Activated CD4-positive, alpha-beta T cell treated with anti-CD3 and anti-CD28 coated beads, Interleukin-2, amount 10 ng/mL, durations not matched to agents 24 days and 14 days (primary cell): ENCODE measurements around the gene YPEL2. TPM values are rescaled to one million over a fixed set of nuclear protein-coding genes. Genes with fewer than 3 reads are reported as not detected.

Source experiments
- DNase-seq: peaks from one replicate; pipeline ENCODE4 v3.0.0; 2022
- H3K27ac Mint-ChIP-seq: one replicate; pipeline ENCODE4 v1.8.0; 2022; ENCODE audit warnings: mild to moderate bottlenecking, mixed read lengths
- H3K27me3 Mint-ChIP-seq: one replicate; pipeline ENCODE4 v1.8.0; 2022; ENCODE audit warnings: mixed read lengths
- H3K36me3 Mint-ChIP-seq: one replicate; pipeline ENCODE4 v1.8.0; 2022; ENCODE audit warnings: low read depth, mild to moderate bottlenecking, mixed read lengths
- H3K4me1 Mint-ChIP-seq: one replicate; pipeline ENCODE4 v1.8.0; 2021; ENCODE audit warnings: mixed read lengths
- H3K4me3 Mint-ChIP-seq: one replicate; pipeline ENCODE4 v1.8.0; 2022; ENCODE audit warnings: mild to moderate bottlenecking, moderate library complexity, mixed read lengths
- H3K9me3 Mint-ChIP-seq: one replicate; pipeline ENCODE4 v1.8.0; 2021; ENCODE audit warnings: mixed read lengths
- intact Hi-C: fragments of 100-400 bp; cut with micrococcal nuclease; formaldehyde crosslinking; loops from one replicate; pipeline ENCODE4 v1.15.1; 2023
- total RNA-seq: library from RNA; stranded (reverse); gene quantifications from 2 replicates; pipeline ENCODE4 v1.2.3, GENCODE V29; 2022

YPEL2 gene
- total RNA-seq, 1 donor from 2014 or later, result 6.2 TPM

DNA sequence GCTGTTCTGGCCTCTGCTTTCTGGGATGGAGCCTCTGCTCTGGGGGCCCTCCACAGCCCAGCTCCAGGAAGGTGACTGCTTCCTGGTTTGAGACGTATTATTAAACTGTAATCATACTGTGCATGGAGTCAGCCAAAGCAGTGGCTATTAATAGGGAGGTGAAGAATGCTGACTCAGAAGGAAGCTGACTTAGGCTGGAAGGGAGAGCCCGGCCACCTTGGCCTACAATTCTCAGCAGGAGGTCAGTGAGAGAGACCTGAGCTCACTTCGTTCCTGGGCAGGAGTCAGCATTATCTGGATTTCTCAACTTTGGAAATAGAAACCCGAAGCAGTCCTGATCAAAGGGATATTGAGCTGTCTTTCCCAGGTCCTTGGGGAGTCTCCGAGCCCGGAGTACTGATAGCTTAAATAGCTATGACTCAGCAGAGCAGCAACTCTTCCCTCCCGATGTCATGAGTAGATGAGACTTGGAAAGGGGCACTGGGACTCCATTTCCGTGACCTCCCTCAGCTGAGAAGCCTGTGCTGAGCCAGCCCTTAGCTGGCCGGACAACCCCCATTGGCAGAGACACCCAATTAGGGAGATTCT, 91.8 kb downstream of the YPEL2 start:
- Mint-ChIP-seq H3K4me3 (no peak overlapping the region), H3K27me3 (no peaks in the 10 kb centered on the region)

DNA sequence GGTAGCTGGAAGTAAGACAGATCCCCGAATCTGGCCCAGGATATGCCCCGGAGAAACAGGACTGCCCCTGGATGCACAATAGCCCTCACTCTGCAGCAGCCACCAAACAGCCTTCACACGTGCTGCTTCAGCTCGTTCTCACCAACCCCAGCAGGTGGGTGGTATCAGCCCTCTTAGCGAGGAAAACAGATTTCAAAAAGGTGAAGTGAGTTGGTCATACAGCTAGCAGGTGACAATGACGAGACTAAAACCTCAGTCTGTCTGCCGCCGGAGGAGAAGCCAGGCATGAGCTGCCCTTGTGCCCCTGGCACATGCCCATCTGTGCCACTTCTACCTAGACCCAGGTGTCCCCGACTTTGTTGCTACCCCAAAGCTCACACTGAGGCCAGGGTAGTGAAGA, 92.4 kb downstream of the YPEL2 start:
- Mint-ChIP-seq H3K36me3 (no peaks in the 10 kb centered on the region), H3K9me3 (no peaks in the 10 kb centered on the region), H3K27ac (no peak overlapping the region), H3K4me3 (no peak overlapping the region), H3K27me3 (no peaks in the 10 kb centered on the region), H3K4me1 (peaks cover 20% of the 10 kb centered on the region)
- intact Hi-C loops, result no loop called here
- no peak for DNase-seq

More for the DNA sequence above, 91.8 kb downstream of the YPEL2 start:
- Mint-ChIP-seq H3K36me3 (no peaks in the 10 kb centered on the region), H3K4me1 (peaks cover 20% of the 10 kb centered on the region), H3K9me3 (no peaks in the 10 kb centered on the region), H3K27ac (no peak overlapping the region)
- intact Hi-C loops, result no loop called here
- DNase-seq, result no peak

DNA sequence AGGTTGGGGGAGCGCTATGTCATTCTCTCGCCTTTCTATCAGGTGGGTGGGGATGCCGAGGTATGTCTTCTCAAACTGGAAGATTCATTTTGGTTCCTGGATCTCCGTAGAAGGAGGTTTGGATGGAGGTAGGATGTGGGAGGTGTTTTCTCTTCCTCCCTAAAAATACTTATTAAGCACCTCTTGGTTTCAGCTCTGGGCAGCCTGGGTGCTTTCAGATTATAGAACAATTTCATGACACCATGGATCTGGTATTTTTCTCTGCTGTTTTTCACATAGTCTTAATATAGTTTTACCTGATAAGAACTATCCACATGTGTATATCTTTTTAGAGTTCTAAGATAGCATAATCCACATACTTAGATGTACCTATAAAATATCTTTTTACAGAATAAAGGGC, 92.9 kb downstream of the YPEL2 start:
- DNase-seq, result no peak
- H3K4me3 Mint-ChIP-seq, result no peak overlapping the region
- H3K9me3 Mint-ChIP-seq, result no peaks in the 10 kb centered on the region
- H3K27ac Mint-ChIP-seq, result no peak overlapping the region
- no peaks in the 10 kb centered on the region for H3K36me3 Mint-ChIP-seq
- H3K27me3 Mint-ChIP-seq, result no peaks in the 10 kb centered on the region
- intact Hi-C loops, result no loop called here
- H3K4me1 Mint-ChIP-seq, result peaks cover 22% of the 10 kb centered on the region

DNA sequence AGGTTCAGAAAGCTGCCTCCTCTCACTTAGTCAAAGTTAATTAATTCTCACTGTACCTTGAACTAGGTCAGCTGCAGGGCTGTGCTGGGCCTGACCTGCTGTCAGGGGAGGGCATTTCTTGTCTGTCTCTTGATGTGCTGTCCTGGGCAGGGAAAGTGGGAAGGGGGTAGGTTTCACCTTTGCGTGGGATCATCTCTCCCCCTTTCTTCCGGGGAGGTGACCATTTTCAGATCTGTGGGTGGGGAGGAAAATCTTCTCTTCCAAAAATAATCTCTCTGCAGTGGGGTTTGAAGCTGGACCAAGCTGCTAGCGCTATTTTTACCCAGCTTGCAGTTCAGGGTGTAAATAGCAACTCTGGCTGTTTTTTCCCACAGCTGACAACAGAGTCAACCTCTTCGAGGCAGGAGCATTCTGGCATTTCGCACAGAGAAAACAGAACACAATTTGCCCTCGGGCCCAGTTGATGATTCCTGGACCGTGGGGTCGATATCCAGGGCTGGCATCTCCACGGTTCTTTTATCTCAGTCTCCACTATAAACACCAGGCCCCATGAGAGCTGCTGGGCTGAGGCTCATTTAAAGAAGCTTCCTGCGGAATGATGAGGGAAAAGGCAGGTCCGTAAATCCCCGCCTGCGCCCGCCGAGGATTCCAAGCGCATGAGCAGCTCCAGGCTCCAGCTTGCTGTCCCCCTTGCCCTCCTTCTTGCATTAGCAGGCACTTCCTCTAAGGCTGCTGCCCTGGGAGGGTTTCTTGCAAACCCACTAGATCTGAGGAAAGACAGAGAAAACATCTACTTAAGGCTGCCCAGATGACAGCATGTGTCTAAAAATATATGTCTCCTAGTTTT, 93.9 kb downstream of the YPEL2 start:
- no peak overlapping the region for H3K4me3 Mint-ChIP-seq
- intact Hi-C loops, result no loop called here
- peaks cover 25% of the 10 kb centered on the region for H3K4me1 Mint-ChIP-seq
- H3K27me3 Mint-ChIP-seq, result peaks cover 2% of the 10 kb centered on the region
- no peak for DNase-seq
- H3K9me3 Mint-ChIP-seq, result no peaks in the 10 kb centered on the region
- H3K36me3 Mint-ChIP-seq, result no peaks in the 10 kb centered on the region
- no peak overlapping the region for H3K27ac Mint-ChIP-seq

GRCh38 chr17:59426031-59426430, 94.6 kb downstream of the YPEL2 start:
- Mint-ChIP-seq H3K36me3 (no peaks in the 10 kb centered on the region), H3K4me3 (no peak overlapping the region), H3K4me1 (peaks cover 25% of the 10 kb centered on the region), H3K27ac (no peak overlapping the region), H3K9me3 (no peaks in the 10 kb centered on the region), H3K27me3 (peaks cover 2% of the 10 kb centered on the region)
- intact Hi-C loops, result loop anchor here (2.0 kb wide), 1 partner anchor 53 kb away; no protein-coding TSS in a partner anchor
- no peak for DNase-seq

DNA sequence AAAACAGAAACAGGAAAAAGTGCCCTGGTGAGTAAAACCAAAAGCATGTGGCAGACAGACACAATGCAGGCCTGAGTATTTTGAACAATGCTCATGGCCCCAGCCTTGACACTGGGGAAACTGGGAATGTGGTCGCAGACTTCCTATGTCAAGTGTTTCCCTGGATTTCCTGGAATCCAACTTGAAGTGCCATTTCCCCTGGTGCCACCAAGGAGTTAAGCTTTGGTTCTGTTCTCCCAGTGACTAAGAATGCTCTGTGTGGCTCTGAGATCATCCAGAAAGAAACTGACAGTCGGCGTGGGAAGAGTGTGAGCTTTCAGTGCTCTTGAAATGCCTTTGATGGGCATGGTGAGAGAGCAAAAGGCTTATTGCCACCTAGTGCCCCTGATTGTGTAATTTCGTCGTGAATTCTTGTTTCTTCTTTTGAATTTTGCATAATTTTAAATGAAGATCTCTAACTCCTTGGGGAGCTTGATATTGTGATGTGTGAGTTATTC, 96.0 kb downstream of the YPEL2 start:
- Mint-ChIP-seq H3K27me3 (peaks cover 2% of the 10 kb centered on the region), H3K4me1 (peaks cover 30% of the 10 kb centered on the region), H3K4me3 (no peak overlapping the region), H3K9me3 (peaks cover 3% of the 10 kb centered on the region), H3K27ac (peak overlapping the region; percentile 31), H3K36me3 (no peaks in the 10 kb centered on the region)
- DNase-seq, result peak; percentile 61
- intact Hi-C loops, result loop anchor here (1.0 to 2.0 kb wide), 5 partner anchors 8 to 98 kb away; no protein-coding TSS in a partner anchor

DNA sequence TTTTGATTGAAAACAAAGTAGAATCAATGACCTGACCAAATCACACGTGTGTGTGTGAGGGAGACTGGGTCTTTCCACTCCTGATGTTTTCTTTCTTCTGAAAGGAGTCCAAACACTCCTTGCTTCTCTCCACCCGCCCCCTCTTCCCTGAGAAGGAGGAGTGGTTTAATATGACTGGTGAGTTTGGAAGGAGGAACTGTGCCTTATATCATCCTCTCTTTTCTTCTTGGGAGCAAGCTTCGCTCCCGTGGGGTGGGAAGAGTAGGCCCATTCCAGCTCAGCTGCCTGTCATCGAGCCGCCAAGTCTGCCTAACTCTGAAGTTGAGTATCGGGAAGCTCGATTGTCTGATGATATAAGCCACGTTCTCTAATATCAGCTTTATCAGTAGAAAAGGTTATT, 96.5 kb downstream of the YPEL2 start:
- Mint-ChIP-seq H3K27me3 (peaks cover 2% of the 10 kb centered on the region), H3K36me3 (no peaks in the 10 kb centered on the region), H3K4me1 (peaks cover 33% of the 10 kb centered on the region), H3K9me3 (peaks cover 7% of the 10 kb centered on the region), H3K27ac (no peak overlapping the region), H3K4me3 (no peak overlapping the region)
- intact Hi-C loops, result loop anchor here (1.0 to 2.0 kb wide), 5 partner anchors 7 to 99 kb away; no protein-coding TSS in a partner anchor
- DNase-seq, result no peak

GRCh38 chr17:59428916-59429485, 97.5 kb downstream of the YPEL2 start:
- intact Hi-C loops, result no loop called here
- H3K4me1 Mint-ChIP-seq, result peaks cover 33% of the 10 kb centered on the region
- peaks cover 7% of the 10 kb centered on the region for H3K9me3 Mint-ChIP-seq
- H3K4me3 Mint-ChIP-seq, result no peak overlapping the region
- no peak for DNase-seq
- no peaks in the 10 kb centered on the region for H3K36me3 Mint-ChIP-seq
- H3K27me3 Mint-ChIP-seq, result peaks cover 2% of the 10 kb centered on the region
- no peak overlapping the region for H3K27ac Mint-ChIP-seq

DNA sequence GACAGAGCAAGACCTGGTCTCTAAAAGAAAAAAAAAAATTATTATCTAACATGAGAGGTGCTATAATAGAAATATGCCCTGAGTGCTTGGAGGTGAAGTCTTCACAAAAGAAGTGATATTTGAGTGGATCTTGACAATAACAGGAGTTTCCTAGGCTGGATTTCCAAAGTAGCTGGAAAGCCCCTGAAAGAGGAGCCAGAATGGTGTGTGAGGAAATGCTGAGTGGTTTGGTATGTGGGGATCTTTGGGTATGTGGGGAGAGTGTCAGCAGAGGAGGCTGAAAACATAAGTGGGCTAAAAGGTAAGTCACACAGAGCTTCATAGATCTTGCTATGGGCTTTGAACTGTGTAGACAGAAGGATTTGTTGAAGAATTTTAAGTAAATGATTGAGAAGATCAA, 100.1 kb downstream of the YPEL2 start:
- Mint-ChIP-seq H3K27ac (peak overlapping the region; percentile 42), H3K36me3 (no peaks in the 10 kb centered on the region), H3K4me3 (no peak overlapping the region), H3K4me1 (peaks cover 45% of the 10 kb centered on the region), H3K27me3 (peaks cover 2% of the 10 kb centered on the region), H3K9me3 (peaks cover 7% of the 10 kb centered on the region)
- DNase-seq, result no peak
- intact Hi-C loops, result no loop called here

- H3K27me3 Mint-ChIP-seq, result peaks cover 2% of the 10 kb centered on the region
- peaks cover 45% of the 10 kb centered on the region for H3K4me1 Mint-ChIP-seq
- no peak for DNase-seq
- intact Hi-C loops, result no loop called here
- H3K27ac Mint-ChIP-seq, result no peak overlapping the region
- no peak overlapping the region for H3K4me3 Mint-ChIP-seq
- no peaks in the 10 kb centered on the region for H3K36me3 Mint-ChIP-seq
- peaks cover 7% of the 10 kb centered on the region for H3K9me3 Mint-ChIP-seq
These were observed 101.2 kb downstream of the YPEL2 start for GRCh38 chr17:59432657-59433056.

DNA sequence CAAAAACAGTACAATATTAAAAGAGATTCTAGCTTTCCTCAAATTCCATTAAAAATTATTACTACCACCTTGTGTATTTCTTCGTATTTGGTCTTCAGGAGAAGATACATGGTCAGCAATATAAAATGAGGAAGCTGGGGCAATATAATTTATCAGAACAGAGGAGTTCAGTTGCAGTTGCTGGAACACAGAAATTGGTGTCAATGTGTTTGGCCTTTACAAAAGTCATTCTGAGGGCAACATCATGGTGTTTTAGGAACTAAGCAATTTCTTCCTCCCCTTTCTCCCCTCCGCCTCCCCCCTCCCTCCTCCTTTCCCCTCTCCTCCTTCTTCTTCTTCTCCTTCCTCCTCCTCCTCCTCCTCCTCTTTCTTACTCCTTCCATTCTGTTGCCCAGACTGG, 102.1 kb downstream of the YPEL2 start:
- Mint-ChIP-seq H3K27ac (no peak overlapping the region), H3K4me3 (no peak overlapping the region), H3K27me3 (peaks cover 2% of the 10 kb centered on the region), H3K36me3 (no peaks in the 10 kb centered on the region), H3K9me3 (peaks cover 7% of the 10 kb centered on the region), H3K4me1 (peaks cover 50% of the 10 kb centered on the region)
- no peak for DNase-seq
- intact Hi-C loops, result no loop called here

- DNase-seq, result no peak
- peaks cover 55% of the 10 kb centered on the region for H3K4me1 Mint-ChIP-seq
- H3K4me3 Mint-ChIP-seq, result no peak overlapping the region
- peaks cover 7% of the 10 kb centered on the region for H3K9me3 Mint-ChIP-seq
- intact Hi-C loops, result no loop called here
- peaks cover 2% of the 10 kb centered on the region for H3K27me3 Mint-ChIP-seq
- H3K36me3 Mint-ChIP-seq, result no peaks in the 10 kb centered on the region
- H3K27ac Mint-ChIP-seq, result peak overlapping the region; percentile 14
These were observed 103.0 kb downstream of the YPEL2 start for GRCh38 chr17:59434429-59434828.

- peaks cover 7% of the 10 kb centered on the region for H3K9me3 Mint-ChIP-seq
- no peak for DNase-seq
- H3K4me3 Mint-ChIP-seq, result peak overlapping the region; percentile 43
- H3K4me1 Mint-ChIP-seq, result peaks cover 60% of the 10 kb centered on the region
- H3K27ac Mint-ChIP-seq, result peak overlapping the region; percentile 93
- H3K36me3 Mint-ChIP-seq, result no peaks in the 10 kb centered on the region
- intact Hi-C loops, result loop anchor here (1.0 to 5.0 kb wide), 4 partner anchors 8 to 132 kb away; partner anchors contain the start of gene DHX40
- peaks cover under 1% of the 10 kb centered on the region for H3K27me3 Mint-ChIP-seq
These were observed 103.8 kb downstream of the YPEL2 start for GRCh38 chr17:59435238-59435637.

DNA sequence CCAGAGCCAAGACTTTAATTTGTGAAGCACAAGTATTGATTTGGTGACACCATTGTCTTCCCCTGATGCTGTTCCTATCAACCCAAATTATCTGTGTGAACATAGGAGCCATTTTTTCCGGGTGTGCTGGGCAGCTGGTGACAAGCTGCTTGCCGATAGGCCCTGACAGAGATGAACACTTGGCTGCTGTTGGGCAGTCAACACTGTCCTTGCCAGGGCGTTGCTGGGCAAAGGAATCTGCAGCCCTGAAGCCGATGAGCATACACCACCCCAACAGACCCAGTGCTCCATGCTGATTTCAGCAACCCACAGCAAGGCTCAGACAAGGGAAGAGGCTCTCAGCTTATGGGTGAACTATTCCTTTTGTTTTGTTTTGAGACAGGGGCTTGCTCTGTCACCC, 105.4 kb downstream of the YPEL2 start:
- H3K9me3 Mint-ChIP-seq, result peaks cover 6% of the 10 kb centered on the region
- H3K27me3 Mint-ChIP-seq, result no peaks in the 10 kb centered on the region
- DNase-seq, result no peak
- H3K4me3 Mint-ChIP-seq, result no peak overlapping the region
- intact Hi-C loops, result loop anchor here (5.0 kb wide), 1 partner anchor 130 kb away; the partner anchor contains the start of gene DHX40
- no peaks in the 10 kb centered on the region for H3K36me3 Mint-ChIP-seq
- H3K27ac Mint-ChIP-seq, result peak overlapping the region; percentile 72
- peaks cover 66% of the 10 kb centered on the region for H3K4me1 Mint-ChIP-seq
